ENCODE results near the gene MMP25. TPM values are rescaled to one million over a fixed set of nuclear protein-coding genes. Genes with fewer than 3 reads are reported as not detected.

Gene MMP25
- total RNA-seq, 4 donors from 2014 or later = 1.2 to 38.8 (median 2.2) TPM

GRCh38 chr16:3017344-3017743 is 29.0 kb upstream of the MMP25 start:
- no peak for TF ChIP-seq CTCF (IDR thresholded peaks at IDR 0.05)
- no peak for DNase-seq (ENCODE audit: low spot score)
- ATAC-seq (ENCODE audit: low FRiP score) = no peak

GRCh38 chr16:3017794-3018506 is 28.4 kb upstream of the MMP25 start, which contains the start of gene CLDN6:
Gene CLDN6 (minus strand): TSS chr16:3018183. CDS start chr16:3016021, 2,162 bp downstream.
- no peak for TF ChIP-seq CTCF (IDR thresholded peaks at IDR 0.05)
- ATAC-seq (ENCODE audit: low FRiP score) = no peak

GRCh38 chr16:3019594-3020246 is 26.6 kb upstream of the MMP25 start:
- DNase-seq (ENCODE audit: low spot score) (no peak), ATAC-seq (ENCODE audit: low FRiP score) (no peak)
- no peak for TF ChIP-seq CTCF (IDR thresholded peaks at IDR 0.05)

More at GRCh38 chr16:3017794-3018506, 28.4 kb upstream of the MMP25 start, which contains the start of gene CLDN6:
- DNase-seq (ENCODE audit: low spot score) = no peak

- DNase-seq (ENCODE audit: low spot score) (peak; percentile 44), ATAC-seq (ENCODE audit: low FRiP score) (peak; percentile 15)
- TF ChIP-seq CTCF (IDR thresholded peaks at IDR 0.05) = no peak
Observed at GRCh38 chr16:3020247-3020603, 26.1 kb upstream of the MMP25 start, which contains the start of gene TNFRSF12A. Gene TNFRSF12A (plus strand): TSS chr16:3020368. CDS start chr16:3020398, 30 bp downstream.

GRCh38 chr16:3020604-3021448 is 25.5 kb upstream of the MMP25 start:
- no peak for TF ChIP-seq CTCF (IDR thresholded peaks at IDR 0.05)
- ATAC-seq (ENCODE audit: low FRiP score) (peak; percentile 52), DNase-seq (ENCODE audit: low spot score) (peak; percentile 68)

- DNase-seq (ENCODE audit: low spot score) (peak; percentile 54), ATAC-seq (ENCODE audit: low FRiP score) (peak; percentile 41)
- no peak for TF ChIP-seq CTCF (IDR thresholded peaks at IDR 0.05)
Observed at GRCh38 chr16:3021449-3022207, 24.7 kb upstream of the MMP25 start.

Data from omental fat pad (tissue), 4 donors.